Hindlimb muscle (tissue), 1 donor: Measurements from ENCODE around the gene DPYSL4. TPM values are rescaled to one million over a fixed set of nuclear protein-coding genes. Genes with fewer than 3 reads are reported as not detected.

Experiments used
- DNase-seq: peaks from one replicate; pipeline ENCODE4 v3.0.0-alpha.2; 2013
- polyA plus RNA-seq: library from polyadenylated mRNA; unstranded; fragments of 120-200 nt; gene quantifications from one replicate; pipeline ENCODE4 v1.2.1, GENCODE V29; 2013; ENCODE audit not compliant: insufficient read length

DPYSL4 gene
- polyA plus RNA-seq, 1 donor: 5.0 TPM

DNA sequence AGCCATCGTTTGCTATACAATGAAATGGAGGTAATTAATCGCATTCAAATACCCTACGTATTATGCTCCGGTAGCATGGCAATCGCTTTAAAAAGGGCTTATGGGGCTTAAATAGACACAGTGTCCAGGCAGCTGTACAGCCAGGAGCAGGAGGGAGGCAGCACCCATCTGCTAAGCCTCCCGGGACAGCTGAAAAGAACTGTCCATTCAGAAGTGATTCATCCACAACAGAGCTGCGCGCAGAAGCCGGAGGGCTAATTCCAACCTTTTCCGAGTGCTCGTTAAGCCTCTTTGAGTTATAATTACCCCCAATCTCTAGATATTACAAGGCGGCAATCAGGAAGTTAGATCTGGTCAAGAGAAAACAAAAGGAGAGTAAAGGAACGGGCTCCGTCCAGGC, 58.3 kb downstream of the DPYSL4 start:
- no peak for DNase-seq

DNA sequence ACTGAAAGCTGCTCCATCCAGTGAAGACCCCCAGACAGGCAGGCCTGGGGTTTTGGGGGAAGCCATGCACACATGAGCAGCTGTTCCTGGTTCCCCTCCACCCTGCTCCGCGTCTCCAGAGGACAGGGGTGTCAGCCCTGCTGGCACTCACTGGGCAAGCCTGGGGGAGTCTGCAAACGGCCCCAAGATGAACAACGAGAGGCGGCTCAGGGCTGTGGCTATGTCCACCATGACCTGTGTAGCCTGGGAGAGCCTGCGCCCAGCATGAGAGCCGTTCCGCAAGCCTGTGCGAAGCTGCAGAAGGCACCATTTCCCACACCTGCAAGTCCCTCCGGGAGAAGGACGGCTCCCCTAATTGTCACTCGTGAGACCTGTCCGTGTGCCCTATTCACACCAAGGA, 59.5 kb downstream of the DPYSL4 start:
- DNase-seq: no peak

DNA sequence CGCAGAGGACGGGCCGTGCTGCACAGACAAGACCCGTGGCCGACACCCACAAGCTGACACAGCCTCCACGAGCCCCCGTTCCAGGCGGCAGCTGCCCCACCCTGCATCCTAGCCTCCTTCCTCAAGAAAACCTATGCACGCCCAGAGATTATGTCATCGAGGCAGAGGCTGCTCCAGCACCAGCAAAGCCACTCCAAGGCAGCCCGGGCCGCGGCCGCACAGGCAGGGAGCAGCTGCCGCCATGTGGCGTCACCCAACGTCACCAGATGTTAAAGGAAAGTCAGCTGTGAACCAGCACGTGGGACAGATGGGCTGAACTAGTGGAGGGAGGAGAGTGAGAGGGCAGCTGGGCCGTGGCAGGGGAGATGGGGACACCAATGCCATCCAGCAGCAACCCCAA, 61.2 kb downstream of the DPYSL4 start:
- DNase-seq: no peak

DNA sequence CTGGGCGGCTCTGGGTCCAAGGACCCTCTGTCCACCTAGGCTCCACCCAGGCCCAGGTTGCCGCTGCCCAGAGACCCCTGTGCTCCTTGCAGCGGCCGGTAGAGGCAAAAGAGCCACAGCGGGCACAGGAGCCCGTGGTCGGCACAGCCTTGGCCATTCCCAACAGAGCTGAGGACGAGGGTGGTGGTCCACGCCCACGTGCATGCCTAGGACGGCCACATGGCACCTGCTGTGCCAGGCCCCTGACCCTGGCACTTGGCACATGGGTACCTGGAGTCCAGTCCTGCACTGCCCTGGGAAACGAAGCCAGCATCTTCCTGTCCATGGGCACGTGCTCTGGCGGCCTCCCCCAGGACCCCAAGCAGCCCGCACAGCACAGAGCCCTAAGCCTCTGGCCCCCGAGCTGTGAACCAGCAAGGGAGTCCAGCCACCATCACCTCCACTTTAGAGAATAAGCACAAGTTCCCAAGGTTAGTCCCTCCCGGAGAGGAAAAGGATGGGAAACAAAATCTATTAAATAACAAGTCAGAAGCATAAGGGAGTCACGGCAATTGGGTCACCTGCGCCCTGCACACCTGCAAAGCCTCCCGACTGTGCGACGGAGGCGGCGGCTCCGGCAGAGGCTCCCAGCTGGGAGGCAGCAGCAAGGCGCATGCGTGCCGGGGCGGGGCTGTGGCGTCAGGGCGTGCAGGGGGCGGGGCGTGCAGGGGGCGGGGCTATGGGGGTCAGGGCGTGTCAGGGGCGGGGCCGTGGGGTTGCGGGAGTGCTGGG, 61.9 kb downstream of the DPYSL4 start:
- no peak for DNase-seq

DNA sequence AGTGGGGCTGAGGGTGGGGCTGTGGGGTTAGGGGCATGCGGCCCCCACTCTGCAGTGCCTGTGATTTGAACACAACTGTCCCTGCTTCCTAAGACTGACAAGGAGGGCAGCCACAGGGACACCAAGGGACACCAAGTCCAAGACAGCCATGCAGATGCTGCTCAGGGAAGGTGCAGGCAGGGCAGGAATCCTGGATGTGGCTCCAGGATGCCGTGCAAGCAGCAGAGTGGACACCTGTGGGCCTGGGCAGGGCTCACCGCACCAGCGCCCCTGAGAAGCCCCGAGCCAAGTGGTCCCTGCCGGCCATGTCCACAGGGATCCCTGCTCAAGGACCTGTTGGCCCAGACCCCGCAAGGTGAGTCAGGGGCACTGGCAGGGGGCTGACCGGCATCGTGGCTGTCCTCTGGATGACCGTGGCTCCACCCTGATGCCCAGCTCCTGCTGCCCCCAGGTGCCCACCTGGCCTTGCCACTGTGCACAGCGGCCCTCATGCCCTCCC, 62.5 kb downstream of the DPYSL4 start:
- DNase-seq: no peak

DNA sequence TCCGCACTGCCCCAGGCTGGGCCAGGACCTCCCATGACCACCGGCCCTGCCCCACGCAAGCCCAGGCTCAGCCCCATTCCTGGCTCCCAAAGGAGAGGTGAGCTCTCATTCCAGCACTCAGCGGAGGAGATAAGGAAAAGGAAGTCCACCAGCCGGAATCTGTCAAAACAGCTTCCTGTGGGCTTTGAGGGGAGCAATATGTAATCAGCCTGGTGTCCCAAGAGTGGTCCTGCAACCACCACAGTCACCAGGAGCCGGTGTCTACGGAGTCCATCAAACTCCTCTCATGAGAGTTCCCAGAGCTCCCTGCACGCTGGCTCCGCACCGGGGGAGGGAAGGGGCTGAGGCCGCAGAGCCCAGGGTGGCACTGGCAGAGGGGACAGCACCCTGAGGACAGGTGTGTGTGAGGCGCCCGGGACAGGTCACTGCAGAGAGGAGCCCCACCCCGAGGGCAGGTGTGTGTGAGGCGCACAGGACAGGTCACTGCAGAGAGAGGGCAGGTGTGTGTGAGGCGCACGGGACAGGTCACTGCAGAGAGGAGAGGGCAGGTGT, 63.2 kb downstream of the DPYSL4 start:
- no peak for DNase-seq

DNA sequence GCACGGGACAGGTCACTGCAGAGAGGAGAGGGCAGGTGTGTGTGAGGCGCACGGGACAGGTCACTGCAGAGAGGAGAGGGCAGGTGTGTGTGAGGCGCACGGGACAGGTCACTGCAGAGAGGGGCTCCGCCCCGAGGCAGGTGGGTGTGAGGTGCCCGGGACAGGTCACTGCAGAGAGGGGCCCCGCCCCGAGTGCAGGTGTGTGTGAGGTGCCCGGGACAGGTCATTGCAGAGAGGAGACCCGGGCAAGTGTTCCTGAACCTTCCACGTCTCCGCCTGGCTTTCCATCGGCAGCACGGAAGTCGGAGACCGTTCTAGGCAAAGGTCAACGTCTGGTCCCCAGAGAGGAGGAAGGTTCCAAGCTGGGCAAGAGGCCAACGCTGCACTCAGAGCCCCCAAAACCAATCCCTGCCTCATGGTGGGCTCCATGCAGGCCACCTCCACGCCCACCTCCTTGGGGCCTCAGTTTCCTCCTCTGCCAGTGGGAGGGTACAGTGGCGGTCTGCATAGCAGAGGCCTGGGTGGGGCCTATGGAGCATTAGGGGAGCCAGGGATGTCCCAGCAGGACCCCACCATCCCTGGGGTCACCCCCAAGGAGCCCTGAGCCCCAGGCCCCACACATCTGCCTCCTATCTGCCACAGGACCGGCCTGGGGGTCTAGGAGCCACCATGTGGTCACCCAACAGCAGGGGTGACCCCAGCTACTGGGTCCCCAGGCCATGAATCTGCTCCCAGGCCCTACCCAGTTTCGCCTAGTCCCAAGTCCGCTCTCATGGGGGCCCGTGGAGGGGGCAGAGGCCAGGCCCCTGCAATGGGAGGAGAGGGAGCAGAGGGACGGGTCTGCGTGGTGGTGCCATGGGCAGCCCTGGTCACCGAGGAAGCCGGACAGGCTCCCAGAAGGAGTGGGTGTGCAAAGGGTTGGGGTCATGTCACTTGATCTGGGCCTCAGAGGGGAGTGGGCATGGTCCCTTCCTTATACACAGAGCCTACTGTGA, 64.0 kb downstream of the DPYSL4 start:
- no peak for DNase-seq

DNA sequence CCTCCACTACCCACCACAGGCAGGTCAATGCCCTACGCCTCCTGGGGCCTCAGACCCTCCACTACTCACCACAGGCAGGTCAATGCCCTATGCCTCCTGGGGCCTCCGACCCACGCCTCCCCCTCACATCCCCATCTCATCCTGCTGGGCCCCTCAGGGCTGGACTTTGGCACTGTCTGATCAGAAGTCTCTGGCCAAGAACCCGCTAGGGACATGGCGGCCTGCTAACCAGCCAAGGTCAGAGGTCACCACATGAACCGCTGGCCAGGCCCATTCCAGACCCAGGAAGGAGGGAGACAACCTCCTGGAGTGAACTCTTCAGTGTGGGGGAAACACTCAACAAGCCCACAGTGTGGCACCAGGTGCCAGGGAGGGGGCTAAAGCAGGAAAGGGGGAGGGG, 65.2 kb downstream of the DPYSL4 start:
- DNase-seq: no peak

DNA sequence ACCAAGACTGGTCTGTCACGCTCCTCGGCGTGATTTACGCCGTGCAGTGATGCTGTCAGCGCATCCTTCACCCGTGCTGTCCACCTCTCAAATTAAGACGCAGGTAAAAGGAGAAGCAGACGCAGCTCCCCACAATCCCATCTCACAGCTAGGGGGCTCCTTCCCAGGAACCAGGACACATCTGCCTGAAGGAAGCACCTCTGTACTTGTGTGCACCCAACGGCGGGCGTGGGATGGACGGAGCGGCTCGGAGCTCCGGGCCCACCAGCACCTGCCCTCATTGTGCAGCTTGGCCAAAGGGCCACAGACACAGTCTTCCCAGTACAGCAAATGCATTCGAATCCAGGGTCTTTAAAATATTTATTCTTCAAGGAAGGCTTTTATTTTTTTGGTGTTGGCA, 65.7 kb downstream of the DPYSL4 start:
- no peak for DNase-seq

DNA sequence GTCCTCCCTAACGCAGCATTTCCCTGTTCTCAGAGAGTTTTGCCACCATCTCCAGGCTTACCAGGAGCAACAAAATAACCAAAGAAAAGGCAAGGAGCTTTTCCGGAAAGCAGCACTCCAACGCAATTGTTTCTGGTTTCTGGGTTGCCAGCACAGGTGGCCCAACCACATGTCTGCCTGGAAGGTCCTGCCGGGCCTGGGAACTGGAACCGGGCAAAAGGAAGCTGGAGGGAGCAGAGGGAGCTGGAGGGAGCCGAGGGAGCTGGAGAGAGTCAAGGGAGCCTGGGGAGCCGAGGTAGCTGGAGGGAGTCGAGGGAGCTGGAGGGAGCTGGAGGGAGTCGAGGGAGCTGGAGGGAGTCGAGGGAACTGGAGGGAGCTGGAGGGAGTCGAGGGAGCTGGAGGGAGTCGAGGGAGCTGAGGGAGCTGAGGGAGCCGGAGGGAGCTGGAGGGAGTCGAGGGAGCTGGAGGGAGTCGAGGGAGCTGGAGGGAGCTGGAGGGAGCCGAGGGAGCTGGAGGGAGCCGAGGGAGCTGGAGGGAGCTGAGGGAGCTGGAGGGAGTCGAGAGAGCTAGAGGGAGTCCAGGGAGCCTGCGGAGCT, 66.4 kb downstream of the DPYSL4 start:
- no peak for DNase-seq

DNA sequence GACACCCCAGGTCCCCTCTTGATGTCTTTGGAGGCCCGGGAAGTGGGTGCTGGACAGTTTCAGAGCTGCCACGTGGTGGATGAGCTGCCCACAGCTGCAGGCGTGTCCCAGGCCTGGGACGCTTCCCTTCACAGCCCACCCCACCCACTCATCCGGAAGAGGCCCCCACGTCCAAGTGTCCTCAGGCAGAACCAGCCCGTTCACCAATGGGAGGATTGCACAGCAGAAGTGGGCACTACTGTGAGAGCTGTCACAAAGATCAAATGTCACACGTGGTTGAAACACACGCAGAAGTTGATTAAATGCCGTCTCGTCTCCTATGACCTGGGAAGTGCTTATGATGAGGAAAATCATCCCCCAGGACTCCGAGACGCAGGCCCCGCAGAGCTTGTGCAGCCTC, 68.1 kb downstream of the DPYSL4 start:
- no peak for DNase-seq

Other genes starting within 250 kb of the DPYSL4 start
- 41.0 TPM for gene BNIP3, start 205.0 kb upstream of the DPYSL4 start, polyA plus RNA-seq
- 0.80 TPM for gene JAKMIP3, start 121.0 kb upstream of the DPYSL4 start, polyA plus RNA-seq
- gene STK32C, start 121.0 kb downstream of the DPYSL4 start, polyA plus RNA-seq: 12.2 TPM
- gene LRRC27, start 145.2 kb downstream of the DPYSL4 start, polyA plus RNA-seq: 7.7 TPM
- 19.9 TPM for gene PWWP2B, start 210.3 kb downstream of the DPYSL4 start, polyA plus RNA-seq